ENCODE measurements around the gene F2.

Gene F2

GRCh38 chr11:46718155-46719019 lies 626 bp upstream of the F2 start:
- no peak for DNase-seq

- no peak for DNase-seq
These were observed 668 bp downstream of the F2 start for GRCh38 chr11:46719543-46720218.

- DNase-seq = no peak
These were observed 2.3 kb downstream of the F2 start for GRCh38 chr11:46721286-46721685.

- DNase-seq = no peak
These were observed 3.7 kb downstream of the F2 start for GRCh38 chr11:46722566-46723358.

GRCh38 chr11:46723359-46723680 lies 4.3 kb downstream of the F2 start:
- DNase-seq = no peak

- DNase-seq = no peak
These were observed 5.1 kb downstream of the F2 start for GRCh38 chr11:46724088-46724487.

GRCh38 chr11:46725338-46726205 lies 6.6 kb downstream of the F2 start:
- DNase-seq = no peak

GRCh38 chr11:46726206-46726862 lies 7.3 kb downstream of the F2 start:
- no peak for DNase-seq

- no peak for DNase-seq
These were observed 9.1 kb downstream of the F2 start for GRCh38 chr11:46727952-46728658.

- no peak for DNase-seq
These were observed 9.6 kb downstream of the F2 start for GRCh38 chr11:46728659-46729040.

GRCh38 chr11:46729110-46730027 lies 10.4 kb downstream of the F2 start:
- DNase-seq = no peak

GRCh38 chr11:46731545-46731944 lies 12.5 kb downstream of the F2 start:
- no peak for DNase-seq

GRCh38 chr11:46733234-46733633 lies 14.2 kb downstream of the F2 start:
- DNase-seq = no peak

- DNase-seq = no peak
These were observed 17.1 kb downstream of the F2 start for GRCh38 chr11:46736146-46736545.

GRCh38 chr11:46736615-46737014 lies 17.6 kb downstream of the F2 start:
- no peak for DNase-seq

GRCh38 chr11:46737699-46738098 lies 18.7 kb downstream of the F2 start:
- DNase-seq = no peak

- no peak for DNase-seq
These were observed 19.9 kb downstream of the F2 start for GRCh38 chr11:46738887-46739286.

GRCh38 chr11:46741600-46742484 lies 22.8 kb downstream of the F2 start:
- DNase-seq = no peak

GRCh38 chr11:46743043-46743442 lies 24.0 kb downstream of the F2 start:
- no peak for DNase-seq
